A549 treated with AZD9567 at 1 μM for 4 hours (cell line): ENCODE measurements around the gene SLC8A3. TPM values are rescaled to one million over a fixed set of nuclear protein-coding genes. Genes with fewer than 3 reads are reported as not detected.

Source experiments
- total RNA-seq: library from RNA; stranded (reverse); fragments of 200-300 nt; extraction: Qiagen RNA extraction; gene quantifications from 5 replicates; pipeline ENCODE4 v1.2.3, GENCODE V29; 2022; ENCODE audit not compliant: insufficient read depth

The SLC8A3 gene, protein sequence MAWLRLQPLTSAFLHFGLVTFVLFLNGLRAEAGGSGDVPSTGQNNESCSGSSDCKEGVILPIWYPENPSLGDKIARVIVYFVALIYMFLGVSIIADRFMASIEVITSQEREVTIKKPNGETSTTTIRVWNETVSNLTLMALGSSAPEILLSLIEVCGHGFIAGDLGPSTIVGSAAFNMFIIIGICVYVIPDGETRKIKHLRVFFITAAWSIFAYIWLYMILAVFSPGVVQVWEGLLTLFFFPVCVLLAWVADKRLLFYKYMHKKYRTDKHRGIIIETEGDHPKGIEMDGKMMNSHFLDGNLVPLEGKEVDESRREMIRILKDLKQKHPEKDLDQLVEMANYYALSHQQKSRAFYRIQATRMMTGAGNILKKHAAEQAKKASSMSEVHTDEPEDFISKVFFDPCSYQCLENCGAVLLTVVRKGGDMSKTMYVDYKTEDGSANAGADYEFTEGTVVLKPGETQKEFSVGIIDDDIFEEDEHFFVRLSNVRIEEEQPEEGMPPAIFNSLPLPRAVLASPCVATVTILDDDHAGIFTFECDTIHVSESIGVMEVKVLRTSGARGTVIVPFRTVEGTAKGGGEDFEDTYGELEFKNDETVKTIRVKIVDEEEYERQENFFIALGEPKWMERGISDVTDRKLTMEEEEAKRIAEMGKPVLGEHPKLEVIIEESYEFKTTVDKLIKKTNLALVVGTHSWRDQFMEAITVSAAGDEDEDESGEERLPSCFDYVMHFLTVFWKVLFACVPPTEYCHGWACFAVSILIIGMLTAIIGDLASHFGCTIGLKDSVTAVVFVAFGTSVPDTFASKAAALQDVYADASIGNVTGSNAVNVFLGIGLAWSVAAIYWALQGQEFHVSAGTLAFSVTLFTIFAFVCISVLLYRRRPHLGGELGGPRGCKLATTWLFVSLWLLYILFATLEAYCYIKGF
- total RNA-seq: not detected in 5 replicates

DNA sequence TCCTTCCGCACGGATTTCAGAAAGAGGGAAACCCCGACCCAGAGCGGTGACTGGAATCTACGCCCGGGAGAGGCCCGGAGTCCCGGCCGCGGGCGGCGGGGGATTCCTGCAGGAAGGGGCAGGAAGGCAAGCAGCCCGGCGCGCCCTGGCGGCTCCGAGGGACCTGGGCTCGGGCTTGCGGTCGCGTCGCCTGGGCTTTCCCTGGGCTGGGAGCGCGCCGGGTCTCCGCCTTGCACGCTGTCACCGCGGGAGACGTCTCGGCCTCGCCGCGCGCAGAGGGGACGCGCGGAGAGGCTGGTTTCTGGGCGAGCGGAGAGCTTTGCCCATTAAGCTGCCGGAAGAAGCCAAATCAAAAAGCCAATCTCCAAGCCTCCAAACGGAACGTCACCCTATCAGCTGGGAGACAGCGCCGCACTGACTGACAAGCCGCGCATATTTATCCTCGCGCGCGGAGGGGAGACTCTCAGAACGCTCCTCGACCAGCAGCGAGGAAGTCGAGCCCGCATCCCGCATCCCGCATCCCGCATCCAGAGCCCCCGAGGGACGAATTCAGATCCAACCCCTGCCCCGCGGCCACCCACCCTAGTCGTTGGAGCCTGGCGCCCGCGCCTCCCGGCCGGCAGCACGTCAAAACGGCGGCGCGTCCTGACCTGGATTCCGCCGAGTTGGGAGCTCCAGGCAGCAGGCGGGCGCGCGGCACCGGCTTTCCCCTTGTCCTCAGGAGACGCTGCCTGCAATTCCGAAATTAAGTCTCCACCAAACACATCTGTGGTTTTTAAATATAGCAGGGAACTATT, at the start of gene SLC8A3:
Gene SLC8A3 (minus strand): TSS at position 293 of the 797 bp plus-strand sequence. CDS start 20,529 bp downstream, outside the sequence.

Other genes with a start within 250 kb of the SLC8A3 start
- 55.4 to 63.5 TPM (median 59.9 TPM) in 5 replicates for gene COX16, start 170.7 kb upstream of the SLC8A3 start, total RNA-seq
- 7.2 to 11.9 TPM (median 9.3 TPM) in 5 replicates for gene SYNJ2BP, start 228.1 kb upstream of the SLC8A3 start, total RNA-seq